Panc1 (cell line): ENCODE results near the gene LPP. TPM values are rescaled to one million over a fixed set of nuclear protein-coding genes. Genes with fewer than 3 reads are reported as not detected.

Experiments
- ATAC-seq: fragments of 200-7000 bp; cut with Tn5 transposase; 2 replicates; pipeline ENCODE4 v1.9.1; 2020; ENCODE audit warnings: mild to moderate bottlenecking, moderate library complexity
- BruUV-seq: library from RNA; stranded (reverse); fragments of 400-500 nt; replicated peaks from 2 replicates; lab custom pipeline; 2021; lab: Mats Ljungman, UMichigan
- CTCF ChIA-PET: fragments of 300-600 bp; sonication (Branson Sonifier 250); formaldehyde crosslinking; loops from one replicate; lab custom pipeline; 2022; ENCODE audit warnings: antibody characterized with exemption; lab: Charles Lee
- POLR2A ChIA-PET: fragments of 300-600 bp; sonication (Branson Sonifier 250); formaldehyde crosslinking; loops from one replicate; lab custom pipeline; 2022; ENCODE audit warnings: antibody characterized with exemption; lab: Charles Lee
- DNase-seq: peaks from one replicate; pipeline ENCODE4 v3.0.0-alpha.2; 2010; ENCODE audit warnings: low read depth, low spot score
- H3K27ac ChIP-seq: 2 replicates; pipeline ENCODE4 v1.5.1; 2011; ENCODE audit warnings: mild to moderate bottlenecking, low read length, inconsistent platforms
- H3K27me3 ChIP-seq: fragments of 200-500 bp; sonication (Bioruptor generic); 2 replicates; pipeline ENCODE4 v1.6.0; 2014; ENCODE audit warnings: low read length, inconsistent platforms; ENCODE audit not compliant: control insufficient read depth, insufficient read depth
- H3K36me3 ChIP-seq: fragments of 200-500 bp; sonication (Bioruptor generic); 2 replicates; pipeline ENCODE4 v1.5.1; 2014; ENCODE audit warnings: inconsistent platforms, mild to moderate bottlenecking, low read length, moderate library complexity; ENCODE audit not compliant: control insufficient read depth, insufficient read depth
- H3K4me1 ChIP-seq: 2 replicates; pipeline ENCODE4 v1.5.1; 2011; ENCODE audit warnings: inconsistent platforms, mild to moderate bottlenecking, low read length, moderate library complexity; ENCODE audit not compliant: control insufficient read depth, insufficient read depth
- H3K4me3 ChIP-seq, 2 experiments: 2 replicates each; pipeline ENCODE4 v1.5.1; 2011 to 2012; ENCODE audit warnings: low read depth in 2 of 2, low read length in 2 of 2, mild to moderate bottlenecking in 2 of 2, inconsistent platforms in 1 of 2, moderate library complexity in 1 of 2
- H3K9me3 ChIP-seq: fragments of 200-500 bp; sonication (Bioruptor generic); 2 replicates; pipeline ENCODE4 v1.5.1; 2014; ENCODE audit warnings: low read depth, mild to moderate bottlenecking, inconsistent platforms, low read length, moderate library complexity; ENCODE audit not compliant: control insufficient read depth, insufficient read depth
- POLR2AphosphoS5 ChIP-seq: IDR thresholded peaks from 2 replicates; pipeline ENCODE4 v1.6.1; 2012; ENCODE audit warnings: mild to moderate bottlenecking, low read depth, low read length, moderate library complexity
- SIN3A ChIP-seq: IDR thresholded peaks from 2 replicates; pipeline ENCODE4 v1.6.1; 2012; ENCODE audit warnings: low read depth, mild to moderate bottlenecking, low read length, moderate library complexity, borderline replicate concordance; ENCODE audit not compliant: insufficient read depth
- TCF7L2 ChIP-seq: IDR thresholded peaks from 2 replicates; pipeline ENCODE4 v1.6.1; 2011; ENCODE audit warnings: mild to moderate bottlenecking, low read depth, low read length, inconsistent platforms
- in situ Hi-C: cut with HindIII; loops from 2 replicates; pipeline ENCODE4 v1.10.0; 2016; ENCODE audit warnings: low sequenced_read_pairs, low pct_unique_long_range_greater_than_20kb
- intact Hi-C: fragments of 100-400 bp; cut with micrococcal nuclease; formaldehyde crosslinking; loops from one replicate; pipeline ENCODE4 v1.10.0; 2022; ENCODE audit not compliant: unreplicated experiment
- total RNA-seq: library from RNA; stranded (reverse); gene quantifications from one replicate; pipeline ENCODE4 v1.2.1, GENCODE V29; 2021; ENCODE audit not compliant: unreplicated experiment
- TF ChIP-seq, protein P1 (sequence below): fragments of 450-650 bp; IDR thresholded peaks from 2 replicates; pipeline ENCODE4 v1.5.1; 2017; ENCODE audit warnings: mild to moderate bottlenecking
- TF ChIP-seq, protein P2 (sequence below), 2 experiments: IDR thresholded peaks; 2 replicates each; pipeline ENCODE4 v1.6.1; 2011 to 2012; ENCODE audit warnings: low read depth in 2 of 2, control low read depth in 1 of 2, low read length in 1 of 2, mild to moderate bottlenecking in 1 of 2, moderate library complexity in 1 of 2; ENCODE audit not compliant: insufficient read depth in 1 of 2

The LPP gene
- total RNA-seq, 1 experiment from 2014 or later: 90.0 TPM

DNA sequence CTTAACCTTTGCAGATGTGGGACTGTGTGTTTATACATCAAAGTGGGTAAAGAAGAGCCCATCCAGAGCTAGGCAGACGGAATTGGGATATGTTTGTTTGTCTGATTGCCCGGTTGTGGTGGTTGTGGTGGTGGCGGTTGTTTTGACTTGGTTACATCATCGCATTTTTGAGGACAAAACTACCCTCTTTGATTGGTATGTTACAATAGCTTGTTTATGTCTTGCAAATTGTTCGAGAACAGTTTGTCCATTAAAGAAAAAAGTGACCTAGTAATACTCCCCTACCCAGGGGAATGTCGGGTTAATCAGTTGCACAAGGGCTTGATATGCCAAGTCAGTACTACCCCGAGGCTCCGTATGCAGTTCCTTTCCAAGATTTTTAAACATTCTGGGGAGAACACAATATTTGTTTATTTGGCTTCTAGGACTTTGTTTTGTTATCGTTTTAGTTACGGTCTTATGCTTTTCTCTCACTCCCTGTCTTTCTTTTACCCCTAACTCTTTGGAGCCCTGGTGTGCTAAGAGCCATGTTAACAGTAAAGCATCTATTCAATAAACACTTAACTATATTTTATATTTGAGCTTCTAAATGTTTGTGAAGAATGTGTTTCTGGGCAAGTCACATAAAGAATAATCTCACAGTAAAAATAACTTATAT is 315.4 kb downstream of the LPP start:
- no peak for DNase-seq
- no TSS peak for BruUV-seq
- in situ Hi-C loops: no loop called here
- no peaks in the 10 kb centered on the region for H3K9me3 ChIP-seq
- ChIA-PET POLR2A (interaction anchor here (0.5 to 0.7 kb wide), 2 partner anchors 464 to 663 kb away, joined by 3 read pairs; no protein-coding TSS in a partner anchor), CTCF (no interaction called here)
- TF ChIP-seq, protein P1, sequence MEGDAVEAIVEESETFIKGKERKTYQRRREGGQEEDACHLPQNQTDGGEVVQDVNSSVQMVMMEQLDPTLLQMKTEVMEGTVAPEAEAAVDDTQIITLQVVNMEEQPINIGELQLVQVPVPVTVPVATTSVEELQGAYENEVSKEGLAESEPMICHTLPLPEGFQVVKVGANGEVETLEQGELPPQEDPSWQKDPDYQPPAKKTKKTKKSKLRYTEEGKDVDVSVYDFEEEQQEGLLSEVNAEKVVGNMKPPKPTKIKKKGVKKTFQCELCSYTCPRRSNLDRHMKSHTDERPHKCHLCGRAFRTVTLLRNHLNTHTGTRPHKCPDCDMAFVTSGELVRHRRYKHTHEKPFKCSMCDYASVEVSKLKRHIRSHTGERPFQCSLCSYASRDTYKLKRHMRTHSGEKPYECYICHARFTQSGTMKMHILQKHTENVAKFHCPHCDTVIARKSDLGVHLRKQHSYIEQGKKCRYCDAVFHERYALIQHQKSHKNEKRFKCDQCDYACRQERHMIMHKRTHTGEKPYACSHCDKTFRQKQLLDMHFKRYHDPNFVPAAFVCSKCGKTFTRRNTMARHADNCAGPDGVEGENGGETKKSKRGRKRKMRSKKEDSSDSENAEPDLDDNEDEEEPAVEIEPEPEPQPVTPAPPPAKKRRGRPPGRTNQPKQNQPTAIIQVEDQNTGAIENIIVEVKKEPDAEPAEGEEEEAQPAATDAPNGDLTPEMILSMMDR: no peak
- TF ChIP-seq SIN3A (no peak), POLR2AphosphoS5 (no peak), TCF7L2 (no peak)
- TF ChIP-seq, protein P2, sequence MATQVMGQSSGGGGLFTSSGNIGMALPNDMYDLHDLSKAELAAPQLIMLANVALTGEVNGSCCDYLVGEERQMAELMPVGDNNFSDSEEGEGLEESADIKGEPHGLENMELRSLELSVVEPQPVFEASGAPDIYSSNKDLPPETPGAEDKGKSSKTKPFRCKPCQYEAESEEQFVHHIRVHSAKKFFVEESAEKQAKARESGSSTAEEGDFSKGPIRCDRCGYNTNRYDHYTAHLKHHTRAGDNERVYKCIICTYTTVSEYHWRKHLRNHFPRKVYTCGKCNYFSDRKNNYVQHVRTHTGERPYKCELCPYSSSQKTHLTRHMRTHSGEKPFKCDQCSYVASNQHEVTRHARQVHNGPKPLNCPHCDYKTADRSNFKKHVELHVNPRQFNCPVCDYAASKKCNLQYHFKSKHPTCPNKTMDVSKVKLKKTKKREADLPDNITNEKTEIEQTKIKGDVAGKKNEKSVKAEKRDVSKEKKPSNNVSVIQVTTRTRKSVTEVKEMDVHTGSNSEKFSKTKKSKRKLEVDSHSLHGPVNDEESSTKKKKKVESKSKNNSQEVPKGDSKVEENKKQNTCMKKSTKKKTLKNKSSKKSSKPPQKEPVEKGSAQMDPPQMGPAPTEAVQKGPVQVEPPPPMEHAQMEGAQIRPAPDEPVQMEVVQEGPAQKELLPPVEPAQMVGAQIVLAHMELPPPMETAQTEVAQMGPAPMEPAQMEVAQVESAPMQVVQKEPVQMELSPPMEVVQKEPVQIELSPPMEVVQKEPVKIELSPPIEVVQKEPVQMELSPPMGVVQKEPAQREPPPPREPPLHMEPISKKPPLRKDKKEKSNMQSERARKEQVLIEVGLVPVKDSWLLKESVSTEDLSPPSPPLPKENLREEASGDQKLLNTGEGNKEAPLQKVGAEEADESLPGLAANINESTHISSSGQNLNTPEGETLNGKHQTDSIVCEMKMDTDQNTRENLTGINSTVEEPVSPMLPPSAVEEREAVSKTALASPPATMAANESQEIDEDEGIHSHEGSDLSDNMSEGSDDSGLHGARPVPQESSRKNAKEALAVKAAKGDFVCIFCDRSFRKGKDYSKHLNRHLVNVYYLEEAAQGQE (IDR thresholded peaks at IDR 0.05; ENCODE audit: insufficient read depth in 1 of 2, low read depth in 2 of 2, low read length in 1 of 2): no peak
- intact Hi-C loops: no loop called here
- H3K27me3 ChIP-seq: no peaks in the 10 kb centered on the region
- ATAC-seq: no peak
- H3K4me3 ChIP-seq: no peak overlapping the region
- H3K27ac ChIP-seq: no peak overlapping the region
- H3K36me3 ChIP-seq: no peaks in the 10 kb centered on the region
- no peaks in the 10 kb centered on the region for H3K4me1 ChIP-seq

DNA sequence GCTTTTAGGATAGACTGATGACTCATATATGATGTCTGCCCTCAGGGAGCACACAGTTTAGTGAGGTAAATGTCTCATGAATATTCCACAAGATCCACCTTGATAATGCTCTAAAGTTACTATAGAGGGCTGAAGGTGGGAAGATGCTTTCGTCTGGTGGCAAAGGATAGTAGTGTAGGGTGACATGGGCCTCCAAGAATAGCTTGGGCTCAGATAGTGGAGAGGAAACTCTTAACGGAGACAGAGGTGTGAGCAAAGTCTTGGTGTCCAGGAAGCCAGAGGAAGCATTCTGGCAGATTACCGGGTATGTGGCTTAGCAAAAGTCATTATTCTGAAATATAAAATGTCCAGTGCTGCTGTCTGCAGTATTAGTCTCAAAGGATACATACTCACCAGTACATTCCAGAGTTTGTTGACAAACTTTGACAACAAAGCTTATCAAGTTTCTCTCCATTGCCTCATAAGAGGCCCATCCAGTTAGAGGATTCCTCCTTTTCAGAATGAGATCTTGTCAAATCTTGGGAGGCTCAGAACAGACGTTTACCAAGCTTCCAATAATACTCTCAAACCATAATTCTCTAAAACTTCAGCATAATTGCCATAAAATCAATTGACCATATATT is 316.7 kb downstream of the LPP start:
- Histone ChIP-seq H3K36me3 (no peaks in the 10 kb centered on the region), H3K4me3 (no peak overlapping the region), H3K9me3 (no peaks in the 10 kb centered on the region), H3K27me3 (no peaks in the 10 kb centered on the region), H3K4me1 (no peaks in the 10 kb centered on the region), H3K27ac (no peak overlapping the region)
- no TSS peak for BruUV-seq
- in situ Hi-C loops (no loop called here), intact Hi-C loops (no loop called here)
- ATAC-seq: no peak
- ChIA-PET POLR2A (no interaction called here), CTCF (no interaction called here)
- TF ChIP-seq POLR2AphosphoS5: no peak
- TF ChIP-seq TCF7L2: no peak
- TF ChIP-seq, protein P1: no peak
- TF ChIP-seq, protein P2 (IDR thresholded peaks at IDR 0.05; ENCODE audit: insufficient read depth in 1 of 2, low read depth in 2 of 2, low read length in 1 of 2): no peak
- TF ChIP-seq SIN3A: no peak
- no peak for DNase-seq
